ENCODE data around the gene SORL1.

Gene SORL1

DNA sequence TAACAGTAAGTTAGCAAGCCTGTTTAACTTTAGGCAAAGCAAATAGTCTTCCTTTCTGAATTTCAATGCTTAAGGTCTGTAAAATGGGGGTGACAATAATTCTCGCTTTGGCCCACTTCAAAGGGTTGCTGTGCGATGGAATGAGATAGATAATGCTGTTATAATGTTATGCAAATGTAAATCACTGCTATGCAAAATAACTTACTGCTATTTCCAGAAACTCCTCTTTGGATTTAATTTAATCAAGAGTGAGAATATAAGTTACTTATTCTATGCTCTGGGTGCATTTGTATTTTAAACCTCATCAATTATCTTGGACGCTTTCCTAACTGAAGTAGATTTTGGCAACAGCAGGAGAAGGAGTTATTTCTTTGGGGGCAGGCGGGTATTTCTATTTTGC is 4.1 kb upstream of the SORL1 start:
- TF ChIP-seq, protein P1, sequence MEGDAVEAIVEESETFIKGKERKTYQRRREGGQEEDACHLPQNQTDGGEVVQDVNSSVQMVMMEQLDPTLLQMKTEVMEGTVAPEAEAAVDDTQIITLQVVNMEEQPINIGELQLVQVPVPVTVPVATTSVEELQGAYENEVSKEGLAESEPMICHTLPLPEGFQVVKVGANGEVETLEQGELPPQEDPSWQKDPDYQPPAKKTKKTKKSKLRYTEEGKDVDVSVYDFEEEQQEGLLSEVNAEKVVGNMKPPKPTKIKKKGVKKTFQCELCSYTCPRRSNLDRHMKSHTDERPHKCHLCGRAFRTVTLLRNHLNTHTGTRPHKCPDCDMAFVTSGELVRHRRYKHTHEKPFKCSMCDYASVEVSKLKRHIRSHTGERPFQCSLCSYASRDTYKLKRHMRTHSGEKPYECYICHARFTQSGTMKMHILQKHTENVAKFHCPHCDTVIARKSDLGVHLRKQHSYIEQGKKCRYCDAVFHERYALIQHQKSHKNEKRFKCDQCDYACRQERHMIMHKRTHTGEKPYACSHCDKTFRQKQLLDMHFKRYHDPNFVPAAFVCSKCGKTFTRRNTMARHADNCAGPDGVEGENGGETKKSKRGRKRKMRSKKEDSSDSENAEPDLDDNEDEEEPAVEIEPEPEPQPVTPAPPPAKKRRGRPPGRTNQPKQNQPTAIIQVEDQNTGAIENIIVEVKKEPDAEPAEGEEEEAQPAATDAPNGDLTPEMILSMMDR (conservative IDR thresholded peaks at IDR 0.05; ENCODE audit: low read depth, low read length) = no peak
- no peak overlapping the region for H3K4me3 ChIP-seq (ENCODE audit: low read depth, low read length)
- no peak for DNase-seq (ENCODE audit: low read depth)

DNA sequence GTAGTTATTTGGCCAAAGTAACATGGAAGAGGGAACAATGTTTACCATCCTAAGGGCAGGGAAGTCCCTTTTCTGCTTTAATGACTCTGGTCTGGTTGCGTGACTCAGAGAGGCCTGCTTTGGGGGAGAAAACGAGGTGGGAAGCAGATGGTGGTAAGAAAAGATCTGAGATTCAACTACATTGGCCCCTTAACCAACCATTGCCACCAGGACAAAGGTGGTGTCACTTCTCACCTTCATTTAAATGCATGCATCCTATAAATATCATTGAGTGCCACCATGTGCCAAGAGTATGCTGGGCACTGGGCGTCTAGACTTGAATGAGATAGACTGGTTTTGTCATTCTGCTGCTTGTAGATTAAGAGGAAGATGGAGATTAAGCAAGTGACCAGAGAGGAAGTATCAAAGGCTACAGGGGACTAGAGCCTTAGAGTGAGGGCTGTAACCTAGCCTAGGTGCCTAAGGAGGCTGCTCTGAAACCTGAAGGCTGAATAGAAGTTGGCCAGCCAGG is 3.6 kb upstream of the SORL1 start:
- TF ChIP-seq, protein P1 (conservative IDR thresholded peaks at IDR 0.05; ENCODE audit: low read depth, low read length) = no peak
- H3K4me3 ChIP-seq (ENCODE audit: low read depth, low read length) = no peak overlapping the region
- DNase-seq (ENCODE audit: low read depth) = no peak

DNA sequence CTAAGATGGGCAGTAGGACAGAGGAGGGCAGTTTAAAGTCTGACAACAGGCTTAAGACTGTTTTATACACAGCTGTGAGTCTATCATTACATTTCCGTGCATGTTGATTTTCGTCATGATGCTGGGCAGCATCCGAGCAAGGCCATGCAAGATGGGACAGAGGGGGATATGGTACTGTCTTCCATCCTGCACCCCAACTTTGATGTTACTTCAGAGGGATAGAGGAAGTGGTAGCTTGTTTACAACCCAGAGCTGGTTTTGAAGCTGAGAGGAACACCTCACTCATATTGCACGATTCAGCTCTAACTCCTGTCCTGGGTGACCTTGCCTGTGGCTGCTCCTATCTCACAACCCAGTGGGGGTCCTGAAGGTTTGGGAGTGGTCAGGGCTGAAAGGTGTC is 3.0 kb upstream of the SORL1 start:
- H3K4me3 ChIP-seq (ENCODE audit: low read depth, low read length) = no peak overlapping the region
- TF ChIP-seq, protein P1 (conservative IDR thresholded peaks at IDR 0.05; ENCODE audit: low read depth, low read length) = no peak
- DNase-seq (ENCODE audit: low read depth) = no peak

DNA sequence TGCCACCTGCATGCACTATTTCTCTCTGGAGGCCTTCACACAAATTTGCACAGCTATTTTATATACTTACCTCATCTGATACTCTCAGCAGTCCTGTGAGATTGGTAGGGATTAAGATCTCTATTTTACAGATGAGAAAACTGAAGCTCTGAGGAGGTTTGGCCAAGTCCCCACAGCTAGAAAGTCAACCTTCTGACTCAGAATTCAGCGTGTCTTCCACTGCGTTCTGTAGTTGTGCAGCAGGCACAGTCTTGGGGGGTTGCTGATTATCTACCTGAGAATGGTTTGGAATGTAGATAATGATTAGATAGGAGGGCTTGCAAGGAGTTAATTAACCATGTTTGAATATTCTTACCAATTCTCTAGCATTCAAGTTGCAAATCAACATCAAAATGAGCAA is 2.5 kb upstream of the SORL1 start:
- no peak for DNase-seq (ENCODE audit: low read depth)
- TF ChIP-seq, protein P1 (conservative IDR thresholded peaks at IDR 0.05; ENCODE audit: low read depth, low read length) = no peak

DNA sequence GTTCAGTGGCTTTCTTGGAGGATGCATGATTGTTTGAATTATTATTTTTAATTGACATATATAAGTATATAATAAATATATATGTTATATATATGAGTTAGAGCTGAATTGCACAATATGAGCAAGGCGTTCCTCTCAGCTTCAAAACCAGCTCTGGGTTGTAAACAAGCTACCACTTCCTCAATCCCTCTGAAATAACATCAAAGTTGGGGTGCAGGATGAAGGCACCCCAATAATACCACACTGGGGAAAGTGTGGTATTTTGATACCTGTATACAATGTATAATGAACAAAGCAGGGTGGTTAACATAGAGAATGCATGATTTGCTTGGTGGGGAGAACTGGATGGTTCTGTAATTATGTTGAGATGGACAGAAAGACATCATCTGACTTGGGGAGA is 1.7 kb upstream of the SORL1 start:
- no peak for DNase-seq (ENCODE audit: low read depth)
- no peak overlapping the region for H3K4me3 ChIP-seq (ENCODE audit: low read depth, low read length)
- TF ChIP-seq, protein P1 (conservative IDR thresholded peaks at IDR 0.05; ENCODE audit: low read depth, low read length) = no peak

More for the DNA sequence above, 2.5 kb upstream of the SORL1 start:
- no peak overlapping the region for H3K4me3 ChIP-seq (ENCODE audit: low read depth, low read length)

DNA sequence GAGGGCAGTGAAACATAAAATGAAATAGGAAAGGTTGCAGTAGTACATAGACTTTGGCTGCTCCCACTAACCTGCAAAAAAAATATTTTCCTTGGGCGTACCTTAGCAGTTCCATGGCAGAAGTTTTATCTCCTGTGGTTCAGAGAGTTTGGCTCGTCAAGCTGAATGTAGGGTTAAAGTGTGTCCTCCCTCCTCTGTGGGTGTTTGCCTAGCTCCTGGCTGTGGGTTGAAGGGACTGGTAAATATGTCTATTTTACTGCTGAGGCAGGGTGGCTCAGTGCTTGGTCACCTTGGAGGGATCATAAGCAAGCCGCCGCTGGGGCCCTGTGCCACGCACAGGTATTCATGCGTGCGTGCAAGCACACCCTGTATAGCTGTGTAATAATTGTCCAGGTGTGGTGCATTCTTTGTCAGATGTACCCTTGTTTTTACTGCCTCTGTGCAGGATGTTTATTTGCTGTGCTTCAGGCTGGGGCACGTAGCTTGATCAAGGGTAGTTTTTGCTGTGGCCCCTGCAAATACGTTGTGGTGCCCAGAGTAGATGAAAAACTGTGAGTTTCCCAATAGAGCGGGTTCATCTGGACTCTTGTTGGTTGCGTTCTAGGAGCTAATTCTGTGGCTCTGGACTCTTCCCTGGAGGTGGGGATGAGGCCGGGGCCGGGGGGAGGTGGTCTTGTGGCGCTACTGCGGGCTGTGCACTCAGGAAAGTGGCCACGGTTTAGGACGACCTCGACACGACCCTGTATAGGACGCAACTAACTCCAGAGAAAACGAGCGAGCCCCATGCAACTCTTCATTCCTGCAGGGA is 732 bp upstream of the SORL1 start:
- DNase-seq (ENCODE audit: low read depth) = no peak
- TF ChIP-seq, protein P1 (conservative IDR thresholded peaks at IDR 0.05; ENCODE audit: low read depth, low read length) = no peak
- H3K4me3 ChIP-seq (ENCODE audit: low read depth, low read length) = peak overlapping the region; percentile 54
